OCI-LY3 (cell line): ENCODE measurements around the gene BTBD2.

ENCODE experiments used
- H2AFZ ChIP-seq: fragments of 200-600, 300-600 bp; shearing (Covaris generic); 2 replicates; pipeline ENCODE4 v1.6.0; 2014; ENCODE audit warnings: antibody characterized with exemption, low read depth, low read length
- H3K27ac ChIP-seq: fragments of 200-600, 300-600 bp; sonication (generic); 2 replicates; pipeline ENCODE4 v1.5.1; 2014; ENCODE audit warnings: mild to moderate bottlenecking, low read length, moderate library complexity, mixed read lengths
- H3K27me3 ChIP-seq: fragments of 200-600, 300-600 bp; sonication (generic); 2 replicates; pipeline ENCODE4 v1.6.1; 2014; ENCODE audit warnings: low read depth, low read length, mixed read lengths
- H3K36me3 ChIP-seq: fragments of 200-600, 300-600 bp; sonication (generic); replicated peaks from 2 replicates; pipeline ENCODE3; 2014; ENCODE audit warnings: low read depth, low read length, mixed read lengths
- H3K4me1 ChIP-seq: fragments of 300-600, 200-600 bp; sonication (generic); 2 replicates; pipeline ENCODE4 v1.6.1; 2014; ENCODE audit warnings: low read length, mixed read lengths
- H3K4me2 ChIP-seq: fragments of 200-600, 300-600 bp; sonication (generic); 2 replicates; pipeline ENCODE4 v1.6.1; 2014; ENCODE audit warnings: low read length, mixed read lengths
- H3K4me3 ChIP-seq: fragments of 300-600, 200-600 bp; sonication (generic); 2 replicates; pipeline ENCODE4 v1.5.1; 2014; ENCODE audit warnings: antibody characterized with exemption, mild to moderate bottlenecking, low read length, moderate library complexity
- H3K79me2 ChIP-seq: fragments of 300-600, 200-600 bp; shearing (Covaris generic); 2 replicates; pipeline ENCODE4 v1.6.1; 2014; ENCODE audit warnings: mild to moderate bottlenecking, low read length, mixed read lengths
- H3K9ac ChIP-seq: fragments of 300-600, 200-600 bp; shearing (Covaris generic); 2 replicates; pipeline ENCODE4 v1.6.0; 2014; ENCODE audit warnings: mild to moderate bottlenecking, low read length, moderate library complexity
- H3K9me3 ChIP-seq: fragments of 200-600, 300-600 bp; shearing (Covaris generic); 2 replicates; pipeline ENCODE4 v1.6.1; 2014; ENCODE audit warnings: low read length, mixed read lengths; ENCODE audit not compliant: insufficient read depth
- H4K20me1 ChIP-seq: fragments of 200-600, 300-600 bp; sonication (generic); 2 replicates; pipeline ENCODE4 v1.6.1; 2016; ENCODE audit warnings: low read length, mixed read lengths; ENCODE audit not compliant: insufficient read depth
- EZH2phosphoT487 ChIP-seq: fragments of 200-600 bp; shearing (Covaris generic); IDR thresholded peaks from 2 replicates; pipeline ENCODE4 v1.6.1; 2018; ENCODE audit warnings: antibody characterized with exemption, mixed run types, low read depth
- TF ChIP-seq, protein P1 (sequence below): fragments of 200-600, 300-600 bp; sonication (generic); IDR thresholded peaks from 2 replicates; pipeline ENCODE4 v1.5.1; 2014; ENCODE audit warnings: antibody characterized with exemption, low read length, low read depth

Gene BTBD2

DNA sequence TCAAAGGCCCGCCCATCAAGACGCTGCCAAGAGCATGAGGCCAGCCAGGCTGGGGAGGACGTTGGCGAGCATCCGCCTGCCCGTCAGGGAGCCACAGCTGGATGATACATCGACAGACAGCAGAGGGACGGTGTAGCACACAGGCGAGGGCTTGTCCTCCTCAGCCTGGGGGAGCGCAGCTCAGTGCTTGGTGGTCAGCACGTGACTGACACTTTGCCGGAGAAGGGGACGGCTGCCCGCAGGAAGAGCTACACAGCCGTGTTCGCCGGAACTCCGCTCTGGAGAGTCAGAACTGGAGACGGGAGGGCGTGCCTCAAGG, 40.4 kb downstream of the BTBD2 start:
- H3K27ac ChIP-seq: no peak overlapping the region
- no peak overlapping the region for H3K4me3 ChIP-seq
- H3K9me3 ChIP-seq: no peaks in the 10 kb centered on the region
- H3K9ac ChIP-seq: no peak overlapping the region
- H3K79me2 ChIP-seq: peaks cover 65% of the 10 kb centered on the region
- peaks cover 35% of the 10 kb centered on the region for H3K36me3 ChIP-seq
- TF ChIP-seq EZH2phosphoT487: no peak
- TF ChIP-seq, protein P1, sequence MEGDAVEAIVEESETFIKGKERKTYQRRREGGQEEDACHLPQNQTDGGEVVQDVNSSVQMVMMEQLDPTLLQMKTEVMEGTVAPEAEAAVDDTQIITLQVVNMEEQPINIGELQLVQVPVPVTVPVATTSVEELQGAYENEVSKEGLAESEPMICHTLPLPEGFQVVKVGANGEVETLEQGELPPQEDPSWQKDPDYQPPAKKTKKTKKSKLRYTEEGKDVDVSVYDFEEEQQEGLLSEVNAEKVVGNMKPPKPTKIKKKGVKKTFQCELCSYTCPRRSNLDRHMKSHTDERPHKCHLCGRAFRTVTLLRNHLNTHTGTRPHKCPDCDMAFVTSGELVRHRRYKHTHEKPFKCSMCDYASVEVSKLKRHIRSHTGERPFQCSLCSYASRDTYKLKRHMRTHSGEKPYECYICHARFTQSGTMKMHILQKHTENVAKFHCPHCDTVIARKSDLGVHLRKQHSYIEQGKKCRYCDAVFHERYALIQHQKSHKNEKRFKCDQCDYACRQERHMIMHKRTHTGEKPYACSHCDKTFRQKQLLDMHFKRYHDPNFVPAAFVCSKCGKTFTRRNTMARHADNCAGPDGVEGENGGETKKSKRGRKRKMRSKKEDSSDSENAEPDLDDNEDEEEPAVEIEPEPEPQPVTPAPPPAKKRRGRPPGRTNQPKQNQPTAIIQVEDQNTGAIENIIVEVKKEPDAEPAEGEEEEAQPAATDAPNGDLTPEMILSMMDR: no peak
- no peaks in the 10 kb centered on the region for H3K4me1 ChIP-seq
- H3K27me3 ChIP-seq: no peaks in the 10 kb centered on the region
- H4K20me1 ChIP-seq: peaks cover 54% of the 10 kb centered on the region
- H3K4me2 ChIP-seq: no peak overlapping the region
- no peak overlapping the region for H2AFZ ChIP-seq

GRCh38 chr19:1974381-1975161, 40.9 kb downstream of the BTBD2 start:
- H3K36me3 ChIP-seq: peaks cover 35% of the 10 kb centered on the region
- no peak overlapping the region for H2AFZ ChIP-seq
- no peak overlapping the region for H3K4me2 ChIP-seq
- no peaks in the 10 kb centered on the region for H3K9me3 ChIP-seq
- TF ChIP-seq, protein P1: no peak
- no peak for TF ChIP-seq EZH2phosphoT487
- H3K27me3 ChIP-seq: no peaks in the 10 kb centered on the region
- no peak overlapping the region for H3K4me3 ChIP-seq
- H3K9ac ChIP-seq: no peak overlapping the region
- peaks cover 59% of the 10 kb centered on the region for H4K20me1 ChIP-seq
- no peak overlapping the region for H3K27ac ChIP-seq
- H3K4me1 ChIP-seq: no peaks in the 10 kb centered on the region
- H3K79me2 ChIP-seq: peaks cover 71% of the 10 kb centered on the region

- Histone ChIP-seq H2AFZ (no peak overlapping the region), H3K36me3 (peaks cover 26% of the 10 kb centered on the region), H3K9ac (no peak overlapping the region), H4K20me1 (peaks cover 71% of the 10 kb centered on the region), H3K27me3 (no peaks in the 10 kb centered on the region), H3K4me3 (no peak overlapping the region), H3K27ac (no peak overlapping the region), H3K4me2 (no peak overlapping the region), H3K4me1 (no peaks in the 10 kb centered on the region), H3K79me2 (peaks cover 61% of the 10 kb centered on the region), H3K9me3 (no peaks in the 10 kb centered on the region)
- TF ChIP-seq, protein P1: no peak
- TF ChIP-seq EZH2phosphoT487: no peak
These were observed 44.6 kb downstream of the BTBD2 start for GRCh38 chr19:1970806-1971502.

- TF ChIP-seq, protein P1: no peak
- TF ChIP-seq EZH2phosphoT487: no peak
- H3K9me3 ChIP-seq: no peaks in the 10 kb centered on the region
- H2AFZ ChIP-seq: no peak overlapping the region
- H3K79me2 ChIP-seq: peaks cover 54% of the 10 kb centered on the region
- H3K36me3 ChIP-seq: peaks cover 22% of the 10 kb centered on the region
- no peaks in the 10 kb centered on the region for H3K27me3 ChIP-seq
- H3K4me1 ChIP-seq: no peaks in the 10 kb centered on the region
- no peak overlapping the region for H3K27ac ChIP-seq
- H3K4me2 ChIP-seq: no peak overlapping the region
- H3K4me3 ChIP-seq: no peak overlapping the region
- no peak overlapping the region for H3K9ac ChIP-seq
- peaks cover 72% of the 10 kb centered on the region for H4K20me1 ChIP-seq
These were observed 45.3 kb downstream of the BTBD2 start for GRCh38 chr19:1970003-1970805.
